Prostate gland (tissue), 2 donors: ENCODE results near the gene FLNC. TPM values are rescaled to one million over a fixed set of nuclear protein-coding genes. Genes with fewer than 3 reads are reported as not detected.

Source experiments
- DNase-seq: peaks from one replicate; pipeline ENCODE4 v3.0.0-alpha.2; 2019; ENCODE audit warnings: low spot score
- H3K27ac ChIP-seq, 2 donors: fragments of 200-600 bp; sonication (generic); 2 replicates each; pipeline ENCODE4 v1.5.1; 2017 to 2019
- H3K27me3 ChIP-seq: fragments of 200-600 bp; sonication (generic); replicated peaks from 2 replicates; pipeline ENCODE4 v1.5.1; 2019; ENCODE audit not compliant: insufficient read depth
- H3K36me3 ChIP-seq, 2 donors: fragments of 200-600 bp; sonication (generic); 1 replicate in 1 of 2; 2 replicates in 1 of 2; pipeline versions ENCODE4 v1.5.1 to v1.8.1; 2017 to 2019
- H3K4me1 ChIP-seq: fragments of 200-600 bp; sonication (generic); replicated peaks from 2 replicates; pipeline ENCODE4 v1.5.1; 2019
- H3K4me3 ChIP-seq, 2 donors: fragments of 200-600 bp; sonication (generic); 2 replicates each; pipeline ENCODE4 v1.5.1; 2017 to 2019
- H3K9me3 ChIP-seq: fragments of 200-600 bp; sonication (generic); 2 replicates; pipeline ENCODE4 v1.5.1; 2017
- POLR2A ChIP-seq: fragments of 450-650 bp; IDR thresholded peaks from one replicate; pipeline ENCODE4 v1.6.1; 2016; ENCODE audit warnings: antibody characterized with exemption, mild to moderate bottlenecking
- POLR2AphosphoS5 ChIP-seq: sonication (generic); formaldehyde crosslinking; IDR thresholded peaks from one replicate; pipeline ENCODE4 v1.6.1; 2017; ENCODE audit warnings: antibody characterized with exemption
- WGBS: methylation state at CpG from one replicate; pipeline ENCODE4 v1.1.5; 2018; 5-methylcytosine and 5-hydroxymethylcytosine counted together
- intact Hi-C: fragments of 100-400 bp; cut with DNase I; formaldehyde crosslinking; loops from one replicate; pipeline ENCODE4 v1.14.2; 2022
- total RNA-seq, 2 donors: library from RNA; depleted of rRNA; stranded (reverse); fragments of >200 nt; gene quantifications; one replicate each; pipeline ENCODE4 v1.1.0, GENCODE V29; 2016
- TF ChIP-seq, protein P1 (sequence below), 4 experiments: fragments of 200-600 bp in 2 of 4; fragments of 450-650 bp in 2 of 4; sonication (generic) in 2 of 4; IDR thresholded peaks; 1 replicate in 3 of 4; 2 replicates in 1 of 4; pipeline ENCODE4 v1.5.1; 2016 to 2019; ENCODE audit warnings: antibody characterized with exemption in 4 of 4, mild to moderate bottlenecking in 2 of 4, moderate library complexity in 2 of 4

Gene FLNC
- total RNA-seq, 2 donors from 2014 or later: 104 to 150 TPM

DNA sequence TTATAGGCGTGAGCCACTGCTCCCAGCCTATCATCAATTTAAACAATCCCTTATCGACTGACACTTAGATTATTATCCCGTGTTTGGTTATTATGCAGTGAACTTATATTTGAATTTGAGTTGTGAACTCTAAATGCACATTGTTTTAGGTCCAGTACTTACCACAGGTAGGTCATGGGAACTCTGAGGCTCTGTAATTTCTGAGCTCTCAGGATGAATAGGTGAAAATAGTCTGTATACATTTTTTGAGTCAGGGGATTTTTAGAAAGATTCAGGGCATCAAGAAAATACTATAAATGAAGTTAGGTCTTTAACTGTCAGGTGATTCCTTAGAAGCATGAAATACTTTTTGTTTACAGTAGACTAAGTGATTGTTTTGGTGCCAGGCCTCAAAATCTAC lies 29.6 kb upstream of the FLNC start:
- no peak for DNase-seq

DNA sequence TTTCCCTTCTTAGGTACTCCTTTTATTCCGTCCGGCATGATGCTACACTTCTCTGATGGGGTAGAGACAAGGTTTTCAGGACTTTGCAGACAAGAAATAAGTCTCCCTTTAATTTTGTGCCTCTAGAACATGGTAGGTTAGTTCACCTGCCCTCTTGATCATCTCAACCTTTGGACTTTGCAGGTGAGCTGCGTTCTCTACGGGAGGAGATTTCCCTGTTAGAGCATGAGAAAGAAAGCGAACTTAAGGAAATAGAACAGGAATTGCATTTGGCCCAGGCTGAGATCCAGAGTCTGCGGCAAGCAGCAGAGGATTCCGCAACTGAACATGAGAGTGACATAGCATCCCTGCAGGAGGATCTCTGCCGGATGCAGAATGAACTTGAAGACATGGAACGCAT lies 29.2 kb upstream of the FLNC start:
- no peaks in the 10 kb centered on the region for H3K9me3 ChIP-seq
- TF ChIP-seq, protein P1, sequence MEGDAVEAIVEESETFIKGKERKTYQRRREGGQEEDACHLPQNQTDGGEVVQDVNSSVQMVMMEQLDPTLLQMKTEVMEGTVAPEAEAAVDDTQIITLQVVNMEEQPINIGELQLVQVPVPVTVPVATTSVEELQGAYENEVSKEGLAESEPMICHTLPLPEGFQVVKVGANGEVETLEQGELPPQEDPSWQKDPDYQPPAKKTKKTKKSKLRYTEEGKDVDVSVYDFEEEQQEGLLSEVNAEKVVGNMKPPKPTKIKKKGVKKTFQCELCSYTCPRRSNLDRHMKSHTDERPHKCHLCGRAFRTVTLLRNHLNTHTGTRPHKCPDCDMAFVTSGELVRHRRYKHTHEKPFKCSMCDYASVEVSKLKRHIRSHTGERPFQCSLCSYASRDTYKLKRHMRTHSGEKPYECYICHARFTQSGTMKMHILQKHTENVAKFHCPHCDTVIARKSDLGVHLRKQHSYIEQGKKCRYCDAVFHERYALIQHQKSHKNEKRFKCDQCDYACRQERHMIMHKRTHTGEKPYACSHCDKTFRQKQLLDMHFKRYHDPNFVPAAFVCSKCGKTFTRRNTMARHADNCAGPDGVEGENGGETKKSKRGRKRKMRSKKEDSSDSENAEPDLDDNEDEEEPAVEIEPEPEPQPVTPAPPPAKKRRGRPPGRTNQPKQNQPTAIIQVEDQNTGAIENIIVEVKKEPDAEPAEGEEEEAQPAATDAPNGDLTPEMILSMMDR (IDR thresholded peaks at IDR 0.05): no peak
- no peak for TF ChIP-seq POLR2A
- no peak for TF ChIP-seq POLR2AphosphoS5
- H3K27me3 ChIP-seq: no peaks in the 10 kb centered on the region
- no peaks in the 10 kb centered on the region for H3K36me3 ChIP-seq
- H3K27ac ChIP-seq: no peak overlapping the region
- no peak for DNase-seq
- H3K4me3 ChIP-seq: no peak overlapping the region
- intact Hi-C loops: no loop called here
- 90% methylated on average over 9 of the region's 9 CpGs for WGBS
- H3K4me1 ChIP-seq: no peaks in the 10 kb centered on the region

More for the DNA sequence above, 29.6 kb upstream of the FLNC start:
- H3K4me1 ChIP-seq: no peaks in the 10 kb centered on the region
- H3K27ac ChIP-seq: no peak overlapping the region
- 91% methylated on average over 3 of the region's 3 CpGs for WGBS
- H3K9me3 ChIP-seq: no peaks in the 10 kb centered on the region
- no peaks in the 10 kb centered on the region for H3K36me3 ChIP-seq
- TF ChIP-seq POLR2AphosphoS5 (no peak), POLR2A (no peak)
- TF ChIP-seq, protein P1 (IDR thresholded peaks at IDR 0.05): no peak
- intact Hi-C loops: no loop called here
- no peak overlapping the region for H3K4me3 ChIP-seq
- H3K27me3 ChIP-seq: no peaks in the 10 kb centered on the region

DNA sequence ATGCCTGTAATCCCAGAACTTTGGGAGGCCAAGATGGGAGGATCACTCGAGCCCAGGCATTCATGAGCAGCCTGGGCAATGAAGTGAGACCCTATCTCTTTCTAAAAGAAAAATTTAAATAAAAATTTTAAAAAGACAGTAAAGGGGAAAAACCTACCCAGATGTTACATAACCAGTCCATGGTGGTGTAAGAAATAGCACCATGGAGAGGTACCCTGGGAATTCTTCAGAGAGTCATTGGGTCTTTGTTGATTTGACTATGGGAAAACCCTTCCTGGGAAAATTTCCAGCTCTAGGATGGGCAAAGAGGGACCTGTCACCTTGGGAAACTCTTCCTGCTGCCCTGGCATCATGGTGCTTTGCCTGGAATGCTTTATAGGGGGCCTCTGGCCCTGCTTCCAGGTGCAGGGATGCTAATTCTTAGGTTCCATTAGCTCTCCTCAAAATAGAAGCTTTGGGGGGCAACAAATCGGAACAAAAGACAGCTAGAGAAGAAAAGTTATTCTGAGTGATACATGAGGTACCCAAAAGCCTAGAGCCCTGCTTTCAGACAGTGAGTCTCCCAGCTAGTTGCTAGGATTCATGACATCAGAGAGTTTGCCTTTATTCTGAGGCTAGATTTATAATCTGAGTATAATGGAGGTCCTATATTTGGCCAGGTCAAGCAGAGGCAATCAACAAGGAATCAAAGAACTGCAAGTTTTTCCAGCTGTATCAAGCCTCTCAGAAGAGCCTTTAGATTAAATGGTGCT lies 28.4 kb upstream of the FLNC start:
- H3K27ac ChIP-seq: no peak overlapping the region
- H3K27me3 ChIP-seq: no peaks in the 10 kb centered on the region
- DNase-seq: no peak
- TF ChIP-seq, protein P1 (IDR thresholded peaks at IDR 0.05): no peak
- no peak for TF ChIP-seq POLR2A
- TF ChIP-seq POLR2AphosphoS5: no peak
- intact Hi-C loops: no loop called here
- H3K4me3 ChIP-seq: no peak overlapping the region
- 88% methylated on average over 2 of the region's 2 CpGs for WGBS
- H3K36me3 ChIP-seq: no peaks in the 10 kb centered on the region
- H3K4me1 ChIP-seq: no peaks in the 10 kb centered on the region
- H3K9me3 ChIP-seq: no peaks in the 10 kb centered on the region

- Histone ChIP-seq H3K27ac (no peak overlapping the region), H3K4me1 (no peaks in the 10 kb centered on the region), H3K4me3 (no peak overlapping the region), H3K27me3 (no peaks in the 10 kb centered on the region), H3K9me3 (no peaks in the 10 kb centered on the region), H3K36me3 (no peaks in the 10 kb centered on the region)
- no peak for DNase-seq
- TF ChIP-seq, protein P1 (IDR thresholded peaks at IDR 0.05): no peak
- TF ChIP-seq POLR2AphosphoS5 (no peak), POLR2A (no peak)
- intact Hi-C loops: no loop called here
- WGBS: 78% methylated on average over 6 of the region's 6 CpGs
These were observed 25.7 kb upstream of the FLNC start for GRCh38 chr7:128804484-128804883.

GRCh38 chr7:128805225-128805624 lies 25.0 kb upstream of the FLNC start:
- H3K27ac ChIP-seq: no peak overlapping the region
- TF ChIP-seq, protein P1 (IDR thresholded peaks at IDR 0.05): no peak
- no peak for TF ChIP-seq POLR2AphosphoS5
- TF ChIP-seq POLR2A: no peak
- DNase-seq: no peak
- H3K4me1 ChIP-seq: no peaks in the 10 kb centered on the region
- intact Hi-C loops: no loop called here
- H3K27me3 ChIP-seq: no peaks in the 10 kb centered on the region
- no peaks in the 10 kb centered on the region for H3K9me3 ChIP-seq
- 91% methylated on average over 5 of the region's 5 CpGs for WGBS
- H3K36me3 ChIP-seq: no peaks in the 10 kb centered on the region
- H3K4me3 ChIP-seq: no peak overlapping the region
